HG03280 (cell line): Measurements from ENCODE around the gene THSD4.
"Not testable (repeated sequence)": the region's sequence is repeated elsewhere in the genome, so short reads cannot be mapped to it uniquely, and the experiment has no call there.

Experiments used
- ATAC-seq: cut with Tn5 transposase; IDR thresholded peaks from one replicate; pipeline ENCODE4 v1.9.1; 2021; ENCODE audit warnings: mild to moderate bottlenecking, moderate library complexity; ENCODE audit not compliant: unreplicated experiment

Gene THSD4

DNA sequence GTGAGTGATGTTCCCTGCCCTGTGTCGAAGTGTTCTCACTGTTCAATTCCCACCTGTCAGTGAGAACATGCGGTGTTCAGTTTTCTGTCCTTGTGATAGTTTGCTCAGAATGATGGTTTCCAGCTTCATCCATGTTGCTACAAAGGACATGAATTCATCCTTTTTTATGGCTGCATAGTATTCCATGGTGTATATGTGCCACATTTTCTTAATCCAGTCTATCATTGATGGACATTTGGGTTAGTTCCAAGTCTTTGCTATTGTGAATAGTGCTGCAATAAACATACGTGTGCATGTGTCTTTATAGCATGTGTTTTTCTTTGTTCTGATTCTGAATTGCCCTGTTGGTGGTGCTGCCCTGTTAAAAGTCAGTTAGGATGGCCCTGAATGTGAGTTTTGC is 204.2 kb downstream of the THSD4 start:
- not testable (repeated sequence) for ATAC-seq

GRCh38 chr15:71319935-71320334 is 204.7 kb downstream of the THSD4 start:
- ATAC-seq = no peak

DNA sequence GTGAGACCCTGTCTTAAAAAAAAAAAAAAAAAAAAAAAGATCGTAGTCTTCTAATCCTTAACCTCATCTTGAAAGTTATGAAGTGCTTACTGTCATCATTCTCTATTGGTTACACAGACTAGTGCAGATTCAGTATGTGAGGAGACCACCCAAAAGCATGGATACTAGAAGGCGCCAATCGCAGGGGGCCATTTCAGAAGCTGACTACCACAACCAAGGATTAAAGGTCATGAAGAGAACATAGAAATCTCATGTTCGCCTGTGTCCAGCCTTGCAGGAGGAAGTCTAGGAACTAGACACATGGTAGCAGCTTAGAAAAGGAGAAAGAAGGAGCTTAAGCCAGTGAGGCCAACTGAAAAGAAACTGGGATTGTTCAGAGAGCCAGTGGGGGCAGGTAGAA is 207.8 kb downstream of the THSD4 start:
- ATAC-seq = no peak

DNA sequence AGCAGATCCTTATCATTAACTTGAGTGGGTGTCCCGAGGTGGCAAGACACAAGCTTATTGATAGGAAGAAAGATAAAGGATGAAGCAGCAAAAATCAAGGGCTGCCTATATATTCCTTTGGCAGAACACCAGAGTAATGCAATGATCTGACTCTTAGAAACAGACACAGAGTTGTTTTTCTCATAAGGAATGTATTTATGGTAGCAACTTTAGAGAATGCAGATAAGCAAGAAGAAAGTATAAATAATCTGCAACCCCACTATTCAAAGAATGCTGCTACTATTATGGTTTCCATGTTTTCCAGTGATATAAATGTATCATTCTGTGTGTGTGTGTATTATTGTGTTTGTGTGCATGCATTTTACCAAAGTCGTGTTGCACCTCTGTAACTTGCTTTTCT is 208.3 kb downstream of the THSD4 start:
- ATAC-seq = no peak

DNA sequence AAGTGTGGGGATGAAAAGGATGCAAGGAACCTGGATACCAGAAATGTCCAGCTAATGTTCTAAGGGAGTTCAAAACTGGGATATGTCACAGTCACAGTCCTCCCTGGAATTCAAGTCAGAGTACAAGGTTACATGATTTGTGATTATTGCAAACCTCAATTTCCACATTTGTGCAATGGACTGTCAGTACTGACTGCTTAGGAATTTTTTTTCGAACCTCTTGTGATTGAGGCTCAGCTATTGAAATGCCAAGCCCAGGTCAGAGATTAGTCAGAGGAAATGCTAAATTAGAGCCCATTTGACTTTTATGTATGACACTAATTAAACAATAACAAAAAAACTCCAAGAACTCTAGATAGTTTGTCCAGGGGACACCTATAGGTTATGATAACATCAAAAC is 210.2 kb downstream of the THSD4 start:
- no peak for ATAC-seq

GRCh38 chr15:71328453-71328852 is 213.2 kb downstream of the THSD4 start:
- ATAC-seq = no peak

DNA sequence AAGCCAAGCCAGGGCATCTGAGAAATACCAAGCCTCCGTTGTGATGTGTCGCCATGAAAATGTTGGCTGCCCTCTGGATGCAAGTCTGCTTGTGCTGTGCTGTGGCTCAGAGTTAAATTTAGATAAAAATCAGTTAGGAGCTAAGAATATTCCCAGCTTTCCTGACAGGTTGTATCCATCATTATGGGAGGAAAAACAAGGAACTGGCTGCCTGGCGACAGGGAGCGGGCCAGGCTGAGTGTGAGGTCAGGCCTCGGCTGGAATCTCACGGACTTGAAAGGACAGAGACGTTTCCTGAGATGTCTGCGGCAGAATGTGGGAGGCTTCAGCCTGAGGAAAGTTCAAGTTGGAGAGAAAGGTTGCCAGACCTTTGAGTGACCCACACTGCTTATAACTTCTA is 213.8 kb downstream of the THSD4 start:
- no peak for ATAC-seq

DNA sequence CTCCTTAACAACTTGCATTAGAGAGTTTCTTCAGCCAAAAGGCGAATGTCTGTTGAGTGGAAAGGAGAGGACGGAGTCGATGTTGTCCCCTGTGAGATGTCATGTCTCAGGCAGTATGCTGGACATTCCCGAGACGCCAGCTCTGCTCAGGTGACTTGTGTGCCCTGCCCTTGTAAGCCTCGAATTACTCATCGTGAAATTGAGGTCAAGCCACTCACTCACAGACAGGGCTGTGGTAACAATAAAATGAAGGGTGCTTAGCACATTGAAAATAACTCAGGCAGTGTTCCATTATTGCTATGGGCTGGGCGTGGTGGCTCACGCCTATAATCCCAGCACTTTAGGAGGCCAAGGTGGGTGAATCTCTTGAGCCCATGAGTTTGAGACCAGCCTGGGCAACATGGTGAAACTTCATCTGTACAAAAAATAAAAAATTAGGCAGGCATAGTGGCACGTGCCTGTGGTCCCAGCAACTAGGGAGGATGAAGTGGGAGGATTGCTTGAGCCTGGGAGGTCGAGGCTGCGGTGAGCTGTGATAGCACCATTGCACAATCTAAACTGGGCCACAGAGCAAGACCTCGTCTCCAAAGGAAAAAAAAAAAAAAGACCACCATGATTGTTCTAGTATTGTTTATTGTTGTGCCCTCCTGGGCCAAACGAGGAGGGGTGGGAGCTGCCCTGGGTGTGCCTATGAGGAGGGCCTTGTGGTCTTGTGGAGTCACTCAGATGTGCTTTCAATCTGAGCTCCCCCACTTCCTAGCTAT is 214.4 kb downstream of the THSD4 start:
- no peak for ATAC-seq

DNA sequence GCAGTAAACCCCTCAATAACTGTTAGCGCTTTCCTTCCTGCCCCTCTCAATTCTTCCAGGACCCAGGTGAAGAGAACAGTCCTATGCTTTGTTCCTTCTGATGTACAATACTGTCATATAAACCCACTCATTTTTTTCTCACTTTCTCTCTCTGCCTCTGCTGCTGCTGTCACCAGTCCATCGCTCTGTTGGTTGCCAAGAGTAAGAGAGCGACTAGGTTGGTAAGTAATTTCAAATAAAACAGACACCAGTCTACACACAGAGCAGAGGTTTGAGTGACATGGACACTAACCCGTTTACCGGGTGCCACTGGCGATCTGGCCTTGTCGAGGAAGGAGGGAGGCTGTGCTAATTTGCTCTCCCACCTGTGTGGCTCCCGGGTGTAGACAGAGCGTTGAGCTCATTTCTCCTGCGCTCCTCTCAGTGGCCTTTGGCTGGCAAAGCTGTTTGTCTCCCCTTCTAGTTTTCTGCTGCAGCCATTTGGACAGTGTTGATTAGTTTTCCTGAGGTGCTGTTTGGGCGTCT is 215.4 kb downstream of the THSD4 start:
- ATAC-seq = no peak

DNA sequence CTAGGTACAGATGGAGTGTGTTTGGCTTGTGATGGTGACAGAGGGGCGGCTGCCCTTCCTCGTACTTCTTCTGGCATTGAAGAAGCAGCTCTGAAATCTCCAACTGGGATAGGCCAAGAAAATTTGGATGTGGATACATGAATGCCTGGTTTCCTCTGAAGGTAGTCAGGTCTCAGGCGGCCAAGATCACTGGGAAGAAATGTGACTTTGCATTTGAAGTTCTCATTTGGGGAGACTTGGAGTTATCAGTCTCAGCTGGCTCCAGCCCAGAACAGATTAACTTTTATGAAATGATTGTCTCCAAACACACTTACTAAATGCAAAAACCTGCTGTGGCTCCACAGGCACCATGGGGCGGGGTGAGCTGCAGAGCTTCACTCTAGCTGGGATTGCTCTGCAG is 215.9 kb downstream of the THSD4 start:
- ATAC-seq = no peak

- no peak for ATAC-seq
Measured at GRCh38 chr15:71332431-71333004, 217.2 kb downstream of the THSD4 start.

- no peak for ATAC-seq
Measured at GRCh38 chr15:71333136-71333700, 217.9 kb downstream of the THSD4 start.

GRCh38 chr15:71333839-71334238 is 218.6 kb downstream of the THSD4 start:
- ATAC-seq = no peak

DNA sequence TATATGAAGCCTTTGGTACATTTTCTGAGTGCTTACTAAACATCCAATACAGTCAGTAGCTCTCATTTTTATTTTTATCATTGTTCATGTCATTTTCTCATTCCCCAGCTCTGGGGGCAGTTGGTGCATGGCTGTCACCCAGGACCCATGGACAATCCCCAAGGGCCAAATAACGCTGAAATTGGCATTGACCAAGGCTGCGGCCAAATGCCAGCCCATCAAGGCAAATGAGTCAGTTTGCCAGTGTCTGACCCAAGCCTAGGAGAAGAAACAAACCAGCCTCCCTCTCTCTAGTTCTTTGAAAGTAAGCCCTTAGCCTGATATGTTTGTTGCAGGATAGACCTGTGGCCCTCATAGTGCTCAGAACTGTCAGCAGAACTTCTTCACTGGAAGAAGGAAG is 219.2 kb downstream of the THSD4 start:
- no peak for ATAC-seq

GRCh38 chr15:71334873-71335272 is 219.6 kb downstream of the THSD4 start:
- ATAC-seq = no peak

DNA sequence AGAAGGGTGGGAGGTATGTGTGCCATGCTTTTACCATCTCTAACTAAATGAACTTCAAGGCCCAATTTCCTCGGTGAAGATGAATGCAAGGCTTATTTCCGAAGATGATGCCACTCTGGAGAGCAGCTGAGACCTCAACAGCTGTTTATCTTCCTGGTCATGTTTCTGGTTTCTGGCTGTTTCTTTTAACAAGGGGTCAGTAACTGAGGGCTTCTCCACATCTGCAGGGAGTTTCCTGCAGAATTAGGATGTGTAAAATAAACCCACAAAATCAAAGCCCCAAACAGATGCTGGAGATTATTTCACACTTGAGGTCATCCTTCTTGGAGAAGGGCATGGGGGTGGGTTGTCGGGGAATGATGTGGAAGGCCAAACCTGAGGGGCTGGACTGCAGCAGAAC is 220.3 kb downstream of the THSD4 start:
- ATAC-seq = no peak

- no peak for ATAC-seq
Measured at GRCh38 chr15:71336671-71337070, 221.4 kb downstream of the THSD4 start.

GRCh38 chr15:71337197-71337845 is 222.1 kb downstream of the THSD4 start:
- ATAC-seq = no peak

GRCh38 chr15:71338265-71338664 is 223.0 kb downstream of the THSD4 start:
- no peak for ATAC-seq

- no peak for ATAC-seq
Measured at GRCh38 chr15:71338827-71339542, 223.7 kb downstream of the THSD4 start.
